H1 (cell line): ENCODE results near the gene PAF1.

Source experiments
- CBX5 ChIP-seq: fragments of 300-800, 300-1000 bp; sonication (generic); IDR thresholded peaks from 2 replicates; pipeline ENCODE4 v1.7.1; 2016; ENCODE audit warnings: antibody characterized with exemption, low read length, low read depth
- CEBPB ChIP-seq: IDR thresholded peaks from 2 replicates; pipeline ENCODE4 v1.6.1; 2012; ENCODE audit warnings: low read depth, low read length
- EZH2 ChIP-seq: fragments of 200-600 bp; sonication (generic); IDR thresholded peaks from 2 replicates; pipeline ENCODE4 v1.7.1; 2012; ENCODE audit warnings: low read depth, mild to moderate bottlenecking, moderate library complexity, low read length, inconsistent platforms; ENCODE audit not compliant: severe bottlenecking
- JUND ChIP-seq: IDR thresholded peaks from 2 replicates; pipeline ENCODE4 v1.6.1; 2011; ENCODE audit warnings: mild to moderate bottlenecking, improper control_type of control experiment, low read length
- NRF1 ChIP-seq: IDR thresholded peaks from 2 replicates; pipeline ENCODE4 v1.6.1; 2011; ENCODE audit warnings: mild to moderate bottlenecking, low read depth, low read length, improper control_type of control experiment
- POLR2AphosphoS5 ChIP-seq: IDR thresholded peaks from 2 replicates; pipeline ENCODE4 v1.6.1; 2011; ENCODE audit warnings: low read depth, low read length
- SP1 ChIP-seq: IDR thresholded peaks from 2 replicates; pipeline ENCODE4 v1.6.1; 2011; ENCODE audit warnings: low read depth, low read length
- YY1 ChIP-seq: IDR thresholded peaks from 2 replicates; pipeline ENCODE4 v1.6.1; 2011; ENCODE audit warnings: low read depth, mild to moderate bottlenecking, low read length
- TF ChIP-seq, protein P1 (sequence below), 3 experiments: IDR thresholded peaks; 1 replicate in 2 of 3; 2 replicates in 1 of 3; pipeline versions ENCODE4 v1.5.1 to v1.6.1; 2011; ENCODE audit warnings: low read length in 3 of 3, mild to moderate bottlenecking in 3 of 3, inconsistent platforms in 2 of 3, low read depth in 1 of 3, moderate library complexity in 1 of 3; ENCODE audit not compliant: insufficient read depth in 1 of 3; ENCODE audit errors: control extremely low read depth in 1 of 3
- TF ChIP-seq, protein P2 (sequence below): IDR thresholded peaks from 2 replicates; pipeline ENCODE4 v1.6.1; 2012; ENCODE audit warnings: inconsistent platforms
- TF ChIP-seq, protein P3 (sequence below): fragments of 300-600 bp; sonication (generic); IDR thresholded peaks from 2 replicates; pipeline ENCODE4 v1.7.1; 2012; ENCODE audit warnings: low read length, moderate library complexity, mild to moderate bottlenecking, inconsistent platforms; ENCODE audit not compliant: insufficient replicate concordance
- TF ChIP-seq, protein P4 (sequence below): IDR thresholded peaks from 2 replicates; pipeline ENCODE4 v1.6.1; 2011; ENCODE audit warnings: low read depth, mild to moderate bottlenecking, low read length; ENCODE audit not compliant: insufficient read depth

DNA sequence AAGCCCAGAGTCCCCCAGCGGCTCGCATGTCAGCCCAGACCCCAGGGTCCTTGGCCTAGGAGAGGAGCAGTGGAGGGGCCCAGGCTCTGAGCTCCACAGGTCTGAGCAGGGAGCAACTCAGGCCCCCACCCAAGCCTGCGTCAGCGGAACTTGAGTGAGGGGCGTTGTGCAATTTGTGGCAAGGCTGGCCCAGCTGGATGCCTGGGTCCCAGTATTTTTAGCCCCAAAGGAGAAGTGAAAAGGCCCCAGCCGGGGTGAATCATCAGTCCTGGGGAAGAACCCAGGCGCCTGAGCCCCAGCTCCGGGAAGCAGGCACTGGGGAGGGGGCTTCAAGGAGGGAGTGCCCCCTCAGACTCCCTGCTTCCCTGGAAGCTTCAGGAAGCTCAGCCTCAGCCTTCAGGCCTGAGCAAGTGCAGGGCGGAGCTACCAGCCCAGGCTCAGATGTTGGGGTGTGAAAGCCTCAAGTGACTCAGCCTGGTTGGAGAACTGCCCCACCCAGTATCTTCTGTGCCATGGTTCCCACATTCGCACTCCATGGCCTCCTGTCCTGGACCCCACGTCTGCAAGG is 7.5 kb upstream of the PAF1 start:
- TF ChIP-seq, protein P1, sequence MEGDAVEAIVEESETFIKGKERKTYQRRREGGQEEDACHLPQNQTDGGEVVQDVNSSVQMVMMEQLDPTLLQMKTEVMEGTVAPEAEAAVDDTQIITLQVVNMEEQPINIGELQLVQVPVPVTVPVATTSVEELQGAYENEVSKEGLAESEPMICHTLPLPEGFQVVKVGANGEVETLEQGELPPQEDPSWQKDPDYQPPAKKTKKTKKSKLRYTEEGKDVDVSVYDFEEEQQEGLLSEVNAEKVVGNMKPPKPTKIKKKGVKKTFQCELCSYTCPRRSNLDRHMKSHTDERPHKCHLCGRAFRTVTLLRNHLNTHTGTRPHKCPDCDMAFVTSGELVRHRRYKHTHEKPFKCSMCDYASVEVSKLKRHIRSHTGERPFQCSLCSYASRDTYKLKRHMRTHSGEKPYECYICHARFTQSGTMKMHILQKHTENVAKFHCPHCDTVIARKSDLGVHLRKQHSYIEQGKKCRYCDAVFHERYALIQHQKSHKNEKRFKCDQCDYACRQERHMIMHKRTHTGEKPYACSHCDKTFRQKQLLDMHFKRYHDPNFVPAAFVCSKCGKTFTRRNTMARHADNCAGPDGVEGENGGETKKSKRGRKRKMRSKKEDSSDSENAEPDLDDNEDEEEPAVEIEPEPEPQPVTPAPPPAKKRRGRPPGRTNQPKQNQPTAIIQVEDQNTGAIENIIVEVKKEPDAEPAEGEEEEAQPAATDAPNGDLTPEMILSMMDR (IDR thresholded peaks at IDR 0.05; ENCODE audit: control extremely low read depth in 1 of 3, insufficient read depth in 1 of 3, low read depth in 1 of 3, low read length in 3 of 3), result no peak
- no peak for TF ChIP-seq POLR2AphosphoS5
- TF ChIP-seq, protein P2, sequence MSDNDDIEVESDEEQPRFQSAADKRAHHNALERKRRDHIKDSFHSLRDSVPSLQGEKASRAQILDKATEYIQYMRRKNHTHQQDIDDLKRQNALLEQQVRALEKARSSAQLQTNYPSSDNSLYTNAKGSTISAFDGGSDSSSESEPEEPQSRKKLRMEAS, result no peak
- no peak for TF ChIP-seq EZH2
- TF ChIP-seq JUND, result no peak
- TF ChIP-seq, protein P3, sequence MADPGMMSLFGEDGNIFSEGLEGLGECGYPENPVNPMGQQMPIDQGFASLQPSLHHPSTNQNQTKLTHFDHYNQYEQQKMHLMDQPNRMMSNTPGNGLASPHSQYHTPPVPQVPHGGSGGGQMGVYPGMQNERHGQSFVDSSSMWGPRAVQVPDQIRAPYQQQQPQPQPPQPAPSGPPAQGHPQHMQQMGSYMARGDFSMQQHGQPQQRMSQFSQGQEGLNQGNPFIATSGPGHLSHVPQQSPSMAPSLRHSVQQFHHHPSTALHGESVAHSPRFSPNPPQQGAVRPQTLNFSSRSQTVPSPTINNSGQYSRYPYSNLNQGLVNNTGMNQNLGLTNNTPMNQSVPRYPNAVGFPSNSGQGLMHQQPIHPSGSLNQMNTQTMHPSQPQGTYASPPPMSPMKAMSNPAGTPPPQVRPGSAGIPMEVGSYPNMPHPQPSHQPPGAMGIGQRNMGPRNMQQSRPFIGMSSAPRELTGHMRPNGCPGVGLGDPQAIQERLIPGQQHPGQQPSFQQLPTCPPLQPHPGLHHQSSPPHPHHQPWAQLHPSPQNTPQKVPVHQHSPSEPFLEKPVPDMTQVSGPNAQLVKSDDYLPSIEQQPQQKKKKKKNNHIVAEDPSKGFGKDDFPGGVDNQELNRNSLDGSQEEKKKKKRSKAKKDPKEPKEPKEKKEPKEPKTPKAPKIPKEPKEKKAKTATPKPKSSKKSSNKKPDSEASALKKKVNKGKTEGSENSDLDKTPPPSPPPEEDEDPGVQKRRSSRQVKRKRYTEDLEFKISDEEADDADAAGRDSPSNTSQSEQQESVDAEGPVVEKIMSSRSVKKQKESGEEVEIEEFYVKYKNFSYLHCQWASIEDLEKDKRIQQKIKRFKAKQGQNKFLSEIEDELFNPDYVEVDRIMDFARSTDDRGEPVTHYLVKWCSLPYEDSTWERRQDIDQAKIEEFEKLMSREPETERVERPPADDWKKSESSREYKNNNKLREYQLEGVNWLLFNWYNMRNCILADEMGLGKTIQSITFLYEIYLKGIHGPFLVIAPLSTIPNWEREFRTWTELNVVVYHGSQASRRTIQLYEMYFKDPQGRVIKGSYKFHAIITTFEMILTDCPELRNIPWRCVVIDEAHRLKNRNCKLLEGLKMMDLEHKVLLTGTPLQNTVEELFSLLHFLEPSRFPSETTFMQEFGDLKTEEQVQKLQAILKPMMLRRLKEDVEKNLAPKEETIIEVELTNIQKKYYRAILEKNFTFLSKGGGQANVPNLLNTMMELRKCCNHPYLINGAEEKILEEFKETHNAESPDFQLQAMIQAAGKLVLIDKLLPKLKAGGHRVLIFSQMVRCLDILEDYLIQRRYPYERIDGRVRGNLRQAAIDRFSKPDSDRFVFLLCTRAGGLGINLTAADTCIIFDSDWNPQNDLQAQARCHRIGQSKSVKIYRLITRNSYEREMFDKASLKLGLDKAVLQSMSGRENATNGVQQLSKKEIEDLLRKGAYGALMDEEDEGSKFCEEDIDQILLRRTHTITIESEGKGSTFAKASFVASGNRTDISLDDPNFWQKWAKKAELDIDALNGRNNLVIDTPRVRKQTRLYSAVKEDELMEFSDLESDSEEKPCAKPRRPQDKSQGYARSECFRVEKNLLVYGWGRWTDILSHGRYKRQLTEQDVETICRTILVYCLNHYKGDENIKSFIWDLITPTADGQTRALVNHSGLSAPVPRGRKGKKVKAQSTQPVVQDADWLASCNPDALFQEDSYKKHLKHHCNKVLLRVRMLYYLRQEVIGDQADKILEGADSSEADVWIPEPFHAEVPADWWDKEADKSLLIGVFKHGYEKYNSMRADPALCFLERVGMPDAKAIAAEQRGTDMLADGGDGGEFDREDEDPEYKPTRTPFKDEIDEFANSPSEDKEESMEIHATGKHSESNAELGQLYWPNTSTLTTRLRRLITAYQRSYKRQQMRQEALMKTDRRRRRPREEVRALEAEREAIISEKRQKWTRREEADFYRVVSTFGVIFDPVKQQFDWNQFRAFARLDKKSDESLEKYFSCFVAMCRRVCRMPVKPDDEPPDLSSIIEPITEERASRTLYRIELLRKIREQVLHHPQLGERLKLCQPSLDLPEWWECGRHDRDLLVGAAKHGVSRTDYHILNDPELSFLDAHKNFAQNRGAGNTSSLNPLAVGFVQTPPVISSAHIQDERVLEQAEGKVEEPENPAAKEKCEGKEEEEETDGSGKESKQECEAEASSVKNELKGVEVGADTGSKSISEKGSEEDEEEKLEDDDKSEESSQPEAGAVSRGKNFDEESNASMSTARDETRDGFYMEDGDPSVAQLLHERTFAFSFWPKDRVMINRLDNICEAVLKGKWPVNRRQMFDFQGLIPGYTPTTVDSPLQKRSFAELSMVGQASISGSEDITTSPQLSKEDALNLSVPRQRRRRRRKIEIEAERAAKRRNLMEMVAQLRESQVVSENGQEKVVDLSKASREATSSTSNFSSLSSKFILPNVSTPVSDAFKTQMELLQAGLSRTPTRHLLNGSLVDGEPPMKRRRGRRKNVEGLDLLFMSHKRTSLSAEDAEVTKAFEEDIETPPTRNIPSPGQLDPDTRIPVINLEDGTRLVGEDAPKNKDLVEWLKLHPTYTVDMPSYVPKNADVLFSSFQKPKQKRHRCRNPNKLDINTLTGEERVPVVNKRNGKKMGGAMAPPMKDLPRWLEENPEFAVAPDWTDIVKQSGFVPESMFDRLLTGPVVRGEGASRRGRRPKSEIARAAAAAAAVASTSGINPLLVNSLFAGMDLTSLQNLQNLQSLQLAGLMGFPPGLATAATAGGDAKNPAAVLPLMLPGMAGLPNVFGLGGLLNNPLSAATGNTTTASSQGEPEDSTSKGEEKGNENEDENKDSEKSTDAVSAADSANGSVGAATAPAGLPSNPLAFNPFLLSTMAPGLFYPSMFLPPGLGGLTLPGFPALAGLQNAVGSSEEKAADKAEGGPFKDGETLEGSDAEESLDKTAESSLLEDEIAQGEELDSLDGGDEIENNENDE, result no peak
- no peak for TF ChIP-seq CBX5
- no peak for TF ChIP-seq YY1
- TF ChIP-seq SP1, result no peak
- no peak for TF ChIP-seq CEBPB
- TF ChIP-seq, protein P4, sequence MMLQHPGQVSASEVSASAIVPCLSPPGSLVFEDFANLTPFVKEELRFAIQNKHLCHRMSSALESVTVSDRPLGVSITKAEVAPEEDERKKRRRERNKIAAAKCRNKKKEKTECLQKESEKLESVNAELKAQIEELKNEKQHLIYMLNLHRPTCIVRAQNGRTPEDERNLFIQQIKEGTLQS, result no peak
- TF ChIP-seq NRF1, result no peak
